Esophagus squamous epithelium (tissue), 5 donors: ENCODE data around the gene WWOX. TPM values are rescaled to one million over a fixed set of nuclear protein-coding genes. Genes with fewer than 3 reads are reported as not detected.

Experiments
- DNase-seq: peaks from one replicate; lab custom pipeline; 2025; lab: John Stamatoyannopoulos, UW
- H3K27ac ChIP-seq, 4 donors: fragments of 200-600 bp; sonication (generic); one replicate each; pipeline ENCODE4 v1.5.1; 2016 to 2019; ENCODE audit warnings: mild to moderate bottlenecking in 1 of 4
- H3K27me3 ChIP-seq, 4 donors: fragments of 200-600 bp; sonication (generic); 1 replicate in 3 of 4; 2 replicates in 1 of 4; pipeline versions ENCODE4 v1.5.1 to v1.6.0; 2017 to 2021; ENCODE audit warnings: antibody characterized with exemption in 1 of 4
- H3K36me3 ChIP-seq, 3 donors: fragments of 200-600 bp; sonication (generic); one replicate each; pipeline ENCODE4 v1.5.1; 2016 to 2019
- H3K4me1 ChIP-seq, 3 donors: fragments of 200-600 bp; sonication (generic); one replicate each; pipeline ENCODE4 v1.5.1; 2017 to 2019
- H3K4me3 ChIP-seq, 4 donors: fragments of 200-600 bp; sonication (generic); 1 replicate in 3 of 4; 2 replicates in 1 of 4; pipeline ENCODE4 v1.5.1; 2016 to 2019; ENCODE audit warnings: mild to moderate bottlenecking in 2 of 4, moderate library complexity in 1 of 4
- H3K9me3 ChIP-seq, 3 donors: fragments of 200-600 bp; sonication (generic); one replicate each; pipeline ENCODE4 v1.5.1; 2016 to 2019
- POLR2A ChIP-seq, 4 donors: fragments of 450-650 bp; IDR thresholded peaks; one replicate each; pipeline ENCODE4 v1.6.1; 2017; ENCODE audit warnings: antibody characterized with exemption in 4 of 4, mild to moderate bottlenecking in 4 of 4, moderate library complexity in 3 of 4
- WGBS, 2 donors: methylation state at CpG; one replicate each; pipeline ENCODE4 v1.1.5; 2018; 5-methylcytosine and 5-hydroxymethylcytosine counted together
- intact Hi-C: fragments of 100-400 bp; cut with DNase I; formaldehyde crosslinking; loops from one replicate; pipeline ENCODE4 v1.15.0; 2022
- total RNA-seq, 4 donors: library from RNA; depleted of rRNA; stranded (reverse); fragments of >200 nt; gene quantifications; one replicate each; pipeline ENCODE4 v1.1.0, GENCODE V29; 2016
- TF ChIP-seq, protein P1 (sequence below), 6 experiments: fragments of 450-650 bp in 4 of 6; fragments of 200-600 bp in 2 of 6; sonication (generic) in 2 of 6; IDR thresholded peaks; one replicate each; pipeline ENCODE4 v1.5.1; 2016 to 2019; ENCODE audit warnings: antibody characterized with exemption in 6 of 6, mild to moderate bottlenecking in 4 of 6, moderate library complexity in 4 of 6
- donor health status: DM: yes; HTN: yes; CAD: no.

Gene WWOX
- total RNA-seq, 4 donors from 2014 or later, result 20.9 to 31.1 (median 27.5) TPM

DNA sequence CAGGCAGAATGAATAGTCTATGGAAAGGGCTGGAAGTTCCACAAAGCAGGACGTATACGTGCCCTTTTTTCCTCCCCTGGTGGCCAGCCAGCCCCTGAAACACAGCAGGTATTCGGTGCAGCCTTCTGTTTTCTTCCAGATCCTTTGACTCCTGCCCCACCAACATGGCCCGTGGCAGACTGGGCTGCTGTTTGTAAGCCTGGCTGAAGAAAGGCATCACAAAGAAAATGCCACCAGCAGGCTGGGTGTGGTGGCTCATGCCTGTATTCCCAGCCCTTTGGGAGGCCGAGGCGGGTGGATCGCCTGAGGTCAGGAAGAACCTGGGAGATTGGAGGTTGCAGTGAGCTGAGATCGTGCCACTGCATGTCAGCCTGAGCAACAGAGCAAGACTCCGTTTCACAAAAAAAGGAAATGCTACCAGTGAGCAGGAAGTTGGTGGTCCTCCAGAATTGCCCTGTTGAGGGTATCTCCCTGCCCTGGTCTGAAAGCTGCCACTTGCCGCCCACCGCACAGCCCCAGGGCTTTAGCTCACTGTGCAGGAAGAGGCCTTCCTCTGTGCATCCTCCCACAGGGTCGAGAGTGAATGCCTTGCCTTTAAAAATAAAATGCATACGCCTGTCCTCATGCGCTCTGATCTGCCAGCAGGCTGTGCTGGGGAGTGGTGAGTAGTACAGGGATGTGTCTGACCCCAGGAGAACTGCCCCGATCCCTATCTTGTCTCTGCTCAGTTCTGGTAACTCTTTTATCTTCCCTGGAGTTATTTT, 913.4 kb downstream of the WWOX start:
- intact Hi-C loops, result no loop called here
- no peaks in the 10 kb centered on the region for H3K27me3 ChIP-seq
- H3K27ac ChIP-seq, result no peak overlapping the region
- 44 to 45% methylated on average over 5 to 10 of the region's 15 CpGs for WGBS, 2 donors
- H3K4me3 ChIP-seq, result no peak overlapping the region
- no peaks in the 10 kb centered on the region for H3K36me3 ChIP-seq
- no peaks in the 10 kb centered on the region for H3K9me3 ChIP-seq
- no peak for DNase-seq
- H3K4me1 ChIP-seq, result peaks cover 0 to 17% (median 0%) of the 10 kb centered on the region in 3 donors
- TF ChIP-seq, protein P1, sequence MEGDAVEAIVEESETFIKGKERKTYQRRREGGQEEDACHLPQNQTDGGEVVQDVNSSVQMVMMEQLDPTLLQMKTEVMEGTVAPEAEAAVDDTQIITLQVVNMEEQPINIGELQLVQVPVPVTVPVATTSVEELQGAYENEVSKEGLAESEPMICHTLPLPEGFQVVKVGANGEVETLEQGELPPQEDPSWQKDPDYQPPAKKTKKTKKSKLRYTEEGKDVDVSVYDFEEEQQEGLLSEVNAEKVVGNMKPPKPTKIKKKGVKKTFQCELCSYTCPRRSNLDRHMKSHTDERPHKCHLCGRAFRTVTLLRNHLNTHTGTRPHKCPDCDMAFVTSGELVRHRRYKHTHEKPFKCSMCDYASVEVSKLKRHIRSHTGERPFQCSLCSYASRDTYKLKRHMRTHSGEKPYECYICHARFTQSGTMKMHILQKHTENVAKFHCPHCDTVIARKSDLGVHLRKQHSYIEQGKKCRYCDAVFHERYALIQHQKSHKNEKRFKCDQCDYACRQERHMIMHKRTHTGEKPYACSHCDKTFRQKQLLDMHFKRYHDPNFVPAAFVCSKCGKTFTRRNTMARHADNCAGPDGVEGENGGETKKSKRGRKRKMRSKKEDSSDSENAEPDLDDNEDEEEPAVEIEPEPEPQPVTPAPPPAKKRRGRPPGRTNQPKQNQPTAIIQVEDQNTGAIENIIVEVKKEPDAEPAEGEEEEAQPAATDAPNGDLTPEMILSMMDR (IDR thresholded peaks at IDR 0.05), result no peak
- no peak for TF ChIP-seq POLR2A (IDR thresholded peaks at IDR 0.05)

DNA sequence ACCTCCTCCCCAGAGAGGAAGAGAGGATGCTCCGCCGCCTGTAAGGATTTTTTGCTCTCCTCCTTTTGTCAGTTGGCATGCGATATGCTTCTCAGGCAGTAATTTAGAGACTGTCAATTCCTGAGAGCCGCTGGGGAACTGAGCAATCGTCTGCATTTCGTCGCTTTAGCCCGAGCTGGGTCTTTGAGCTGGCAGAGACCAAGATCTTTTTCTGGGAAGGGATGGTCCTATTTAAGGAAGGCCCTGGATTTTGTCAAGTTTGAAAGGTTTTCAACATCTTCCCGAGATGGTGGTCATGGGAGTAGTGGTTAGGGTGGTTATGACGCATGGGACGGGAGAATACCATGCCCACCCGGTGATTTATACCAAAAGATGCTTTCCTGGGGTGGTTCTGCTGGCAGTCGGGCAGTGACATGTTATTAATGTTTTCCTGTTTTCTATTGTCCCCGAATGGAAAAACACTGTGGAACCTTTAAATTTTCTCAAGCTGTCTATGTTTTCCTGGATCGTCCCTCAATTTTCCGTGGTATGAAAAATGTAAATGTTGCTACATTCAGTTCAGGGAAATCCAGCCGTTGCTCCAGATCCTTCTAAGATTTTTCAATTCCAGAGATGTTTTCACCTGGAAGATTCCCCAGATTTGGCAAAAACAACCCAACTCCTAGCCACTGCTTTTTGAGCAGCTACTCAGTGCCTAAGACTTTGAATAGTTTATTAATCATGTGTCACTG, 914.6 kb downstream of the WWOX start:
- Histone ChIP-seq H3K27ac (no peak overlapping the region), H3K36me3 (no peaks in the 10 kb centered on the region), H3K9me3 (no peaks in the 10 kb centered on the region), H3K4me1 (peaks cover 0 to 8% (median 0%) of the 10 kb centered on the region in 3 donors), H3K4me3 (no peak overlapping the region), H3K27me3 (no peaks in the 10 kb centered on the region)
- TF ChIP-seq POLR2A (IDR thresholded peaks at IDR 0.05), result no peak
- TF ChIP-seq, protein P1 (IDR thresholded peaks at IDR 0.05), result no peak
- WGBS, 2 donors, result 85 to 89% methylated on average over 17 of the region's 17 CpGs
- DNase-seq, result no peak
- intact Hi-C loops, result no loop called here

- H3K4me1 ChIP-seq, result no peaks in the 10 kb centered on the region
- H3K9me3 ChIP-seq, result no peaks in the 10 kb centered on the region
- no peak for DNase-seq
- WGBS, 2 donors, result 61 to 73% methylated on average over 10 to 12 of the region's 13 CpGs
- H3K27me3 ChIP-seq, result no peaks in the 10 kb centered on the region
- no peak overlapping the region for H3K27ac ChIP-seq
- H3K36me3 ChIP-seq, result no peaks in the 10 kb centered on the region
- TF ChIP-seq, protein P1 (IDR thresholded peaks at IDR 0.05), result no peak
- no peak for TF ChIP-seq POLR2A (IDR thresholded peaks at IDR 0.05)
- H3K4me3 ChIP-seq, result no peak overlapping the region
- intact Hi-C loops, result no loop called here
Observed at GRCh38 chr16:79018650-79019429, 919.4 kb downstream of the WWOX start.

- intact Hi-C loops, result no loop called here
- Histone ChIP-seq H3K9me3 (no peaks in the 10 kb centered on the region), H3K36me3 (no peaks in the 10 kb centered on the region), H3K4me3 (no peak overlapping the region), H3K27ac (no peak overlapping the region), H3K4me1 (no peaks in the 10 kb centered on the region), H3K27me3 (no peaks in the 10 kb centered on the region)
- DNase-seq, result no peak
- WGBS, 2 donors, result 22 to 42% methylated on average over 3 of the region's 3 CpGs
- TF ChIP-seq, protein P1 (IDR thresholded peaks at IDR 0.05), result no peak
- no peak for TF ChIP-seq POLR2A (IDR thresholded peaks at IDR 0.05)
Observed at GRCh38 chr16:79019431-79019830, 920.0 kb downstream of the WWOX start.
